Urinary bladder (tissue), 4 donors: ENCODE measurements around the gene NIM1K. TPM values are rescaled to one million over a fixed set of nuclear protein-coding genes. Genes with fewer than 3 reads are reported as not detected.
"Not testable (repeated sequence)": the region's sequence is repeated elsewhere in the genome, so short reads cannot be mapped to it uniquely, and the experiment has no call there.

Experiments used
- DNase-seq: peaks from one replicate; pipeline ENCODE4 v3.0.0-alpha.2; 2015; ENCODE audit errors: extremely low spot score
- H3K27ac ChIP-seq: one replicate; pipeline ENCODE4 v1.5.1; 2013; ENCODE audit warnings: low read depth, mild to moderate bottlenecking, moderate library complexity
- H3K36me3 ChIP-seq: one replicate; pipeline ENCODE4 v1.6.1; 2013; ENCODE audit warnings: mild to moderate bottlenecking, moderate library complexity; ENCODE audit not compliant: insufficient read depth
- H3K4me1 ChIP-seq: one replicate; pipeline ENCODE4 v1.6.1; 2013; ENCODE audit warnings: mild to moderate bottlenecking, moderate library complexity; ENCODE audit not compliant: insufficient read depth
- H3K4me3 ChIP-seq: one replicate; pipeline ENCODE4 v1.5.1; 2013; ENCODE audit warnings: low read depth, low read length
- WGBS: extraction: QIAGEN DNeasy Blood & Tissue Kit; methylation state at CpG from one replicate; pipeline ENCODE4 v1.1.7; 2013; 5-methylcytosine and 5-hydroxymethylcytosine counted together
- polyA plus RNA-seq: library from polyadenylated mRNA; stranded (reverse); fragments of 200-250 nt; gene quantifications from one replicate; pipeline ENCODE4 v1.2.3, GENCODE V29; 2013
- total RNA-seq: library from RNA; depleted of rRNA; stranded (reverse); fragments of >200 nt; gene quantifications from one replicate; pipeline ENCODE4 v1.2.3, GENCODE V29; 2014
- donor health status: healthy with polysubstance abuse.
- donor health status: healthy.

Gene NIM1K
- total and polyA plus RNA-seq, 2 donors, result 0.53 to 1.3 TPM

GRCh38 chr5:43165323-43165722 lies 26.7 kb upstream of the NIM1K start:
- H3K27ac ChIP-seq, result no peak overlapping the region
- no peaks in the 10 kb centered on the region for H3K36me3 ChIP-seq
- 69% methylated on average over 1 of the region's 1 CpG for WGBS
- no peak overlapping the region for H3K4me3 ChIP-seq
- DNase-seq, result no peak
- H3K4me1 ChIP-seq, result no peaks in the 10 kb centered on the region

GRCh38 chr5:43168175-43168574 lies 23.9 kb upstream of the NIM1K start:
- H3K4me3 ChIP-seq, result no peak overlapping the region
- no peak overlapping the region for H3K27ac ChIP-seq
- H3K4me1 ChIP-seq, result no peaks in the 10 kb centered on the region
- no peak for DNase-seq
- 96% methylated on average over 2 of the region's 2 CpGs for WGBS
- no peaks in the 10 kb centered on the region for H3K36me3 ChIP-seq

GRCh38 chr5:43171451-43171850 lies 20.6 kb upstream of the NIM1K start:
- DNase-seq, result no peak
- Histone ChIP-seq H3K36me3 (no peaks in the 10 kb centered on the region), H3K27ac (no peak overlapping the region), H3K4me1 (no peaks in the 10 kb centered on the region), H3K4me3 (no peak overlapping the region)
- WGBS, result 98% methylated on average over 8 of the region's 8 CpGs

DNA sequence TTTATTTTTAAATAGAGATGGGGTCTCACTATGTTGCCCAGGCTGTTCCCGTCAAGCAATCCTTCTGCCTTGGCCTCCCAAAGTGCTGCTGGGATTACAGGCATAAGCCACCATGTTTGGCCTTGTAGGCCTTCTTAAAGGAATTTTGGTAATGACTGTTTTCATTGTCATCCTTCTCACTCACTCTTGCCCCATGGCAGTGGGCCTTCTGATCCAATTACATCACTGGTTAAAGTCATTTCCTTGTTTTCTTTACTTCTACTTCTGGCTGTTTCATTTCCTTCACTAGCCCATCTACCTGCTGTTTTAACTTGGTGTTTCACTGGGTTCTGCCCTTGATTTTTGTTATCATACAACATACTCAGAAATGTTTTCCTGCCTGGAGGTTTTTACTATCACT lies 20.1 kb upstream of the NIM1K start:
- Histone ChIP-seq H3K36me3 (no peaks in the 10 kb centered on the region), H3K4me3 (no peak overlapping the region)
- 100% methylated on average over 1 of the region's 1 CpG for WGBS

DNA sequence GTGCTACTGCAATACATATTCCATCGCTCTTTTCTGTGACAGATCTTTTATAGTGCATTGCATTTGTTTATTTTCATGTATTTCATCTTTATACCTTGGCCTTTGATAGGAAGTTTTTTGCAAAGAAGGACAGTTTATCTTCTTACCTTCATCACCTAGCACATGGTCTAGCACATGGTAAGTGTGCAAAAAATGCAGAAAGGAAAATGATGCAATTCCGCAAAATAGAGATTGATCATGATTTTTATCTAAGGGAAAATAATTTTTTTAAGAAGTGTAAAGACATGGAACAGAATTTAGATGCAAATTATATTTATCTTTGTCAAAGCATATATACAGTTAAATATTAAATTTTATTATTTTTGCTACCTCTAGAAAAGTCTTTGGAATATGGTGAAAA lies 19.2 kb upstream of the NIM1K start:
- Histone ChIP-seq H3K4me3 (no peak overlapping the region), H3K27ac (no peak overlapping the region), H3K4me1 (no peaks in the 10 kb centered on the region), H3K36me3 (peaks cover 3% of the 10 kb centered on the region)
- 96% methylated on average over 2 of the region's 2 CpGs for WGBS
- no peak for DNase-seq

More for the DNA sequence above, 20.1 kb upstream of the NIM1K start:
- Histone ChIP-seq H3K27ac (no peak overlapping the region), H3K4me1 (no peaks in the 10 kb centered on the region)
- no peak for DNase-seq

GRCh38 chr5:43174586-43174985 lies 17.4 kb upstream of the NIM1K start:
- Histone ChIP-seq H3K4me3 (no peak overlapping the region), H3K4me1 (no peaks in the 10 kb centered on the region), H3K27ac (no peak overlapping the region), H3K36me3 (peaks cover 3% of the 10 kb centered on the region)
- DNase-seq, result no peak
- WGBS, result 96% methylated on average over 7 of the region's 7 CpGs

- Histone ChIP-seq H3K27ac (no peak overlapping the region), H3K36me3 (peaks cover 3% of the 10 kb centered on the region), H3K4me1 (no peaks in the 10 kb centered on the region), H3K4me3 (no peak overlapping the region)
- DNase-seq, result no peak
- 88% methylated on average over 7 of the region's 7 CpGs for WGBS
Measured at GRCh38 chr5:43179836-43180235, 12.2 kb upstream of the NIM1K start.

DNA sequence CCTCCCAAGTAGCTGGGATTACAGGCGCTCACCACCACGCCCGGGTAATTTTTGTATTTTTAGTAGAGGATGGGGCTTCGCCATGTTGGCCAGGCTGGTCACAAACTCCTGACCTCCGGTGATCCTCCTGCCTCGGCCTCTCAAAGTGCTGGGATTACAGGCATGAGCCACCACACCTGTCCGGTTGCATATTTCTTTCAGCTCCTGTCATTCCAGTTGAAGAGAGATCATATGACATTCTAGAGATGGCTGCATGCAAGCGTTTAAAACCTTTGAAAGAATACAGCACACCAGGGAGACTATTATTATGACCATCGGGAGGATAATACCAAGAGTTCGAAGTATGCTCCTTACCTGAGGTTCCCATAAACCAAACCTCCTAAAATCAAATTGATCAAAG lies 9.6 kb upstream of the NIM1K start:
- Histone ChIP-seq H3K4me1 (no peaks in the 10 kb centered on the region), H3K4me3 (no peak overlapping the region), H3K27ac (no peak overlapping the region), H3K36me3 (peaks cover 1% of the 10 kb centered on the region)
- WGBS, result 96% methylated on average over 10 of the region's 10 CpGs
- no peak for DNase-seq

GRCh38 chr5:43183101-43183500 lies 8.9 kb upstream of the NIM1K start:
- H3K36me3 ChIP-seq, H3K4me1 ChIP-seq, H3K27ac ChIP-seq, DNase-seq, H3K4me3 ChIP-seq: not testable (repeated sequence)
- WGBS, result 98% methylated on average over 11 of the region's 11 CpGs

- H3K36me3 ChIP-seq, result no peaks in the 10 kb centered on the region
- H3K4me1 ChIP-seq, result no peaks in the 10 kb centered on the region
- 21% methylated on average over 10 of the region's 10 CpGs for WGBS
- no peak overlapping the region for H3K27ac ChIP-seq
- DNase-seq, result no peak
- no peak overlapping the region for H3K4me3 ChIP-seq
Measured at GRCh38 chr5:43190755-43191603, 1.0 kb upstream of the NIM1K start.

DNA sequence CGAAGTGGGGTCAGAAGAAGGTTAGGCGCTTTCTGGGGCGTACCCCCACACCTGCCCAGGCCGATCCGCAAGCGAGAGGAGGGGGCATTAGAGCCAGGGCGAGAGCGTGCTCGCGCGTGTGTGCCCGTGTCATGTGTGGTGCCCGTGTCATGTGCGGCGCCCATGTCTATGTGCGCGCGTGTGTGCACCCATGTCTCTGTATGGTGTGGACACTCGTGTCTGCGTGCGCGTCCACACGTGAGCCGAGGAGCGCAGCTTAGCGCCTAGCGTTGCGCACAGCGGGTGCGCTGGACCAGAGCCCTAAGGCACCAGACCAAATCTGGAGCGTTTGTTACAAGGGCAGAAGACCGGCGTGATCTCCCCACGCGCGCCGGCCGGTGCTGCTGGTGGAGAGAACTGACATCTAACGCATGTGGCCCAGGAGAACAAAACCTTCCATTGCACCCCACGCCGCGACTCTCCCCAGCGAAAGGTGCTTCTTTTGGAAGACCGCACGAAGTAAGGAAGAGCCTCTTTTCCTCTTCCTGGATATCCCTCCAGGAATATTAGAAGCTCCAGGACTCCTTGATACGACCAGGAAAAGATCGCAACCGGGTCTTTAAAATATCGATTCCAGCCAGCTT lies 644 bp downstream of the NIM1K start:
- Histone ChIP-seq H3K36me3 (no peaks in the 10 kb centered on the region), H3K4me3 (peak overlapping the region; percentile 51), H3K4me1 (no peaks in the 10 kb centered on the region), H3K27ac (no peak overlapping the region)
- 1% methylated on average over 49 of the region's 49 CpGs for WGBS
- DNase-seq, result no peak

GRCh38 chr5:43193181-43193893 lies 1.3 kb downstream of the NIM1K start:
- Histone ChIP-seq H3K4me3 (peak overlapping the region; percentile 51), H3K4me1 (no peaks in the 10 kb centered on the region), H3K27ac (no peak overlapping the region), H3K36me3 (no peaks in the 10 kb centered on the region)
- WGBS, result 3% methylated on average over 12 of the region's 12 CpGs
- DNase-seq, result no peak

DNA sequence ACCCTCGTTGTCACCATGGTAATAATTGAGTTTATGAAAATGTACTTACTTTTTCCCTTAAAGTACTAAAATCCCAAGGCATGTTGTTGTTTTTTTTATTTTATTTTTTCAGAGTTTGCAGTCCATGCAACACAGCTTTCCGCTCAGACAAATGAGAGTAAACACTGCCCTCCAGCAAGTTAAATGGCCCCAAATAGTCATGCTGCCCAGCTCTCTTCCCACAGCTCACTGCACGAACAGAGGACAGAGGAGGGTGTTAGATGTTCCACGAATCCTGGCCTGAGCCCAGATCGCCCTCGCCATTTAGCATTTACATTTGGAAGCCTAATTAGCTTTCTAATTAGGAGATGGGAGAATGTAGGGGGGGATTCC lies 1.9 kb downstream of the NIM1K start:
- DNase-seq, result no peak
- H3K36me3 ChIP-seq, result no peaks in the 10 kb centered on the region
- 35% methylated on average over 6 of the region's 6 CpGs for WGBS
- no peak overlapping the region for H3K27ac ChIP-seq
- no peak overlapping the region for H3K4me3 ChIP-seq
- no peaks in the 10 kb centered on the region for H3K4me1 ChIP-seq
